Kidney glomerular epithelial cell (primary cell): ENCODE measurements around the gene NFASC.

Experiments used
- DNase-seq: peaks from one replicate; lab custom pipeline; 2025; lab: John Stamatoyannopoulos, UW

Gene NFASC

DNA sequence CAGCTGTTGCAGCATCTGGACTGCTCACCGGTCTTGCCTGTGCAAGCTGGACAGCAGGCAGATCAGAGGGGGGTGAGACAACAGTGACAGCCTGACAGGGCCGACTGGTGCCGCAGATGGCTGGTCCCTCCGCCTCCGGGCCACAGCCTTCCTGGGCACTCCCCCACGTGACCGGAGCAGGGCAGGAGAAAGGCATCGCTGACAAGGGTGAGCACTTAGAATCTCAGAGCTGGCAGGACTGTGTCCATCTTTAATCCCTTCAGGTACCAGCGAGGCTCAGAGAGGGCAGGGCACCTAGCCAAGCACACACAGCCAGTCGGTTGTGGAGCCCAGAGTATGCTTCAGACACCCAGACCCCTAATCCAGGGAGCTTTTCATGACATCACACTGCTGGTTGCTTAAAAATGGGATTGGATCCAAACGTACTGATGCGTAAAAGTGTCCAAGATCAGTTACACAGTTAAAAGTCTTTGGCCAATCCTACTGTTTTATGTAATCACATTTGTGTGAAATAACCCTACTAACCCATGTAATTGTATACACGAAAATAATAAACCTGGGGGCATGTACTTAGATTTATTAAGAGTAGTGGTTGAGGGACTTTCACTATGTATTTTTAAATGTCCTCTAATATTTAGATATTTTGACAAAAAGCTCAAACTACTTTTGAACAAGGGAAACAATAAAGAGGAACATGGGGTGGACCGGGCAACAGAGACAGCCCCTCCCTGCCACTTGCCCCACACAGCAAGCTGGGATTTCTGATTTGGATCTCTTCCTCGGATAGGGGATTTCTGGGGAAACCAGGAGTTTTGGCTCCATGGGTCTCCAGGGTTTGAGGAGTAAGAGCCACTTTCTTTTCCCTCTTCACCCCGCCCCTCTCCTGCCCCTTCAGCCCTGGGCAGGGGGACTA is 171.6 kb downstream of the NFASC start:
- no peak for DNase-seq

DNA sequence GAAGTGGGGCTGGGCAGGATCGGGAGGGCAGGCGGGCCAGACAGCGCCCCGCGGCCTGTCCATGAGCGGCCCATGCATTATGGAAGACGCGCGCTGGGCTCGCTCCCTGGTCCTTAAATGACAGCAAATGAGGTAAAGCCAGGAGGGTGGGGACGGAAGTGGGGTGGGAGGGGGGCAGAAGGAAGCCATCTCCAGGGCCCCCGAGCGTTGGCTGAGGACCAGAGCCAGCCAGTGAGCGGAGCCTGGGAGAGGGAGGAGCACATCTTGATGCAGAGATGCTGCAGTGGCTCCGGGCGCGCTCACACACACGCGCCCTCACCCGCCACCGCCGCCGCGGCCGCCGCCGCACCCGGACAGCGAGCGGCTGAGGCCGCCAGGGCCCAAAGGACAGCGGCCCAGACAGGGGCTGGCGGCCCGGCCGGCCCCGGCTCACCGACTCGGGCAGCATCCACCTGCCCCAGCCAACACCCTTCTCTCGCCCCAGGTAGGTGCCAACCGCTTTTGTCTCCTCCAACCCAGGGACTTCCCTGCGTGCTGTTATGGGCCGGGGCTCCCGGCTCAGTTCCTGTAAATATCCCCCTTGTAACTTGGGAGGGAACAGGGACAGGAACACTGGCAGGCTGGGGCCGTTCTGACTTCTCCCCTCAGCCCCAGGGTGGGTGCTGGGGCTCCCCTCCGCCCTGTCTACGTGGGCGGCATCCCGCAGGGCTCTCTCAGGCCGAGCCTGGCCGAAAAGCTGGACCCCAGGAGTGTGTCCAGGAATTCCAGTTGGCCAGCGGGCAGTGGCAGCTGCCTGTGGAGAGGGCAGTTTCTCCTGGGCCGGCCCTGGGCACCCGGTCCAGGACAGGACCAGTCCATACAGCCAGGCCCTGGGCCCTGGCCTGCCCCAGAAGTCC is 172.5 kb downstream of the NFASC start, which contains the start of gene CNTN2:
Gene CNTN2, plus strand, starts transcription at position 302 of the 896 bp plus-strand sequence. CDS start 9,974 bp downstream, outside the sequence.
- no peak for DNase-seq

DNA sequence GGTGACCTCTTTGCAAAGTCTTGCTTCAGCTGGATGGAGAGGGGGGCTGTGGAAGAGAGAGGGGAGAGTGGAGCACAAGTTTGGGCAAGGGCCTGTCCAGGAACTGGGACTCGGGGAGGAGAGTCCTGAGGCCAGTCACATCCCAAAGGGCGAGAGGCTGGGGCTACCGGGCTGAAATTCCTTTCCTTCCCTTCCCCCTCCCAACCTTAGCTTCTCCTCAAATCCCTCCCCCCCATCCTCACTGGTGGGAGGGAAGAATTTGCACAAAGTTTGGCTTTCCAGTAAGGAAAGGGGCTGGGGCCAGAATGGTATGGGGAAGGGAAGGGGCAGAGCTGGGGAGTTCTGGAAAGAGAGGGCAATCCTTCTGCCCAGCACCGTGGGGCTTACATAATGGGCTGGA is 173.2 kb downstream of the NFASC start:
- DNase-seq = no peak

DNA sequence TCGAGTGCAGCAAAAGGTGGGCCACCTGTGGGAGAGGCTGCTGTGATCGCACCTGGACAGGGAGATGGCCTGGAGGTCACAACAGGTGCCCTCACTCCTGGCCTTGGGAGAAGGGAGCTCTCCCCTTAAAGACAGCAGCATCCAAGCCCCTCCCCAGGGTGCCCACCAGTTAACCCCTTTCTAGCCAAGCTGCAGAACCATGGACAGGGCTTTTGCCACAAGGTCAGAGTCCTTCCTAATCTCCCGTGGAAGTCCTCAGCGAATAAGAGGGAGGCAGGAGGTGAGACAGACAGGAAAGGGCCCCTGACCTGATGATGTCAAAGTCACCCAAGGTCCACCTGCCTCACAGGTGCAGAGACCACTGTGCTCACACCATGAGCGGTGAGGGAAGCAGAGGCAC is 174.1 kb downstream of the NFASC start:
- no peak for DNase-seq

DNA sequence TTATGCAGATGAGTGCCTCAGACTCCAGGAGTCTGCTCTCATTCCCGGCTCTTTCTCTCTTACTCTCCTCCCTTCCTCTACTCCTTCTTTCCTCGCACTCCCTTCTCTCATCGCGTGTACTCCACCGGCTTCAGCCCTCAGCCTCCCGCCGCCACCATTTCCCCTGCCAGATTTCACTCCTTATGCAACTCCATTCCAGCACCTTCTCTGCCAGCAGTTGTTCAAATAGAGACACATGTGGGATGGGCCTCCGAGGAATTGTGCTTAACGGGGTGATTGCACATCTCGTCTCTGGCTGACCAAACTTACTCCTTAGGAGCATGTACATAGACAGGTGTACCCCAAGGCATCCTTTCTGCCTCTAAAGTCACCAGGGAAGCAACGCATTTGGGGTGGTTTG is 174.5 kb downstream of the NFASC start:
- DNase-seq = no peak

DNA sequence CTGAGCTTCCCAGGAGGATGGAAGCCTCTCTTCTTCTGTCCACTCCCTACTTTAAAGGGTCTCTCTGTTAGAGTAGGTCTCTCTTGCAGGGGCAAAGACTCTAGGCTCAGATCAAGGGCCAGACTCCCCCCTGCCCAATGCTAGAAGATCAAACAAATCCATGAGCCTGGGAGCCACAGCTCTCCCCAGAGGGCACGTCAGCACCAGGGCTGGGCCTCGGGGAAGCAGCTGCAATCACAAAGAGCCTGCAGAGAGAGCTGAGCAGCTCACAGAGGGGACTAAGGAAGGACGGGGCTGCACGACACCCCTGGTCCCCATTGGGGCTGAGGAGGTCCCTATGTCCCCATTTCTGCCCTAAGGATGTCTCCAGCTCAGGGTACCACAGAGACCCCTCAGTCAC is 176.2 kb downstream of the NFASC start:
- DNase-seq = no peak

DNA sequence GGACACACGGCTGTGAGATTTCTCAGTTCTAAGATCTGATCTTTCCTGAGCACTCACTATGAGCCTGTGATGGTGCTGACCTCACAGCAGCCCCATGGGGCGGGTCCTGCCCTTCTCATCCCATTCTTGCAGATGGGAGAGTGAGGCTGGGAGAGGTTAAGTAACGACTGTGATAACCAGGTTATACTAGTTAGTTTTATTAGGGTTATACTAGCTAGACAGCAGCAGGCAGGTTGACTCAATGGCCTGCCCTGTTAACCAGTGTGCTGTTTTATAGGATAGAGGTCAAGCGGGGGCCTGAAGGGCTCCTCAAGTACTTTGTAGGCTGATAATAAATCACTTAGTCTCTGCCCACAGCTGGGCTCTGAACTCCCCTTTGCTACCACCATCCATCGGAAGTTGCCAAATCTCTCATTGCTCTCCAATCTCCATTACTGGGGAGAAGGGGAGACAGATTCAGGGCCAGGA is 177.1 kb downstream of the NFASC start:
- no peak for DNase-seq

DNA sequence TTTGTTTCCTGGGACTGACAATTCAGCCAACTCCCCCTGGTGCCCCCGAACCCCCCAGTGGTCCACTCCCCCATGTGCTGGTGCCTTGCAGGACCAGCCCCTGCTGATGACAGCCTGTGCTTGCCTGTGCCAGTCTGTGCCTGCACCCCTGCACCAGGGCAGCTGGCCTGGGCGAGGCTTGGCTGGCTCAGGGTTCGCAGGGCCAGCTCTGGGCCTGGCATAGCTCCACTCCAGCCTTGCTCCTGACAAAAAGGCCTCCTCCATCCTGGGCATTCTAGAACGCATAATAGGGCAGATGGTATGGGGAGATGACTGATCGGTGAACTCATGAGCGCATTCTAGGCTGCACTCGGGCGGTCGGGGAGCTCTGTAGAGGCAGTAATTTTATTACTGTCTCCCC is 177.7 kb downstream of the NFASC start:
- no peak for DNase-seq

DNA sequence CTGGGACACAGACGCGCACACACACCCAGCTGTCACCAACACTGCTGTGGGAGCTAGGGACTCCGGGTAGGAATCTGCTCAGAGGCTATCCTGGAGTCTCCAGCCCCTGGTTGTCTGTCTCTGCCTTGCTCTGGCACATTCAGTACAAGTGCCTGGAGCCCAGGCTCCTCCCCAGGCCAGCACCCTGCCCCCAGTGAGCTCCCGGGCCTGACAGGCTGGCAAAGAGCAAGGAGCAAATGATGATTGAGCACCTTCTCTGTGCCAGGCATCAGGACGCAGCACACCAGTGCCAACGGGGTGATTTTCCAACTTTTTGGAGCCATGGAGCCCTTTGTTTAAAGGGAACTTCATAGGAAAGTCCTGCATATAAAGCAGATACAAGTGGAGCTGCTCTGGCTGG is 178.8 kb downstream of the NFASC start:
- DNase-seq = no peak

DNA sequence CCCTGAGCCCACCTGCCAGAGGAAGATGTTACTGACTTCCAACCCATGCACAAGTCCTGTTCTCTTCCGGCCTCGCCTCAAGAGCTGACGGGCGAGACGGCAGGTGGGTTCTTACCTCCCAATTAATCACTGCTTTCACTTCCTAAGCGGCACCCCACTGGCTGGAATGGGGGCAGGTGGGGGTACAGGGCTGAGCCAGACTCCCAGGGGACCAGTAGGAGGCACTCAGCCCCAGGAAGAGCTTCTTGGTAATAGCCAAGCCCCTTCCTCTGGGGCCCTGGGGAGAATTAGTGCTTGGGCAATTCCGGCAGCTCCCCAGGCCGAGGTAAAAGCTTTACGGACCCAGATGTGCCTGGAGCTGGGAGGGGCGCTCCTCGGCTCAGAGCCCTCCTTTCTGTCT is 182.0 kb downstream of the NFASC start:
- DNase-seq = no peak

DNA sequence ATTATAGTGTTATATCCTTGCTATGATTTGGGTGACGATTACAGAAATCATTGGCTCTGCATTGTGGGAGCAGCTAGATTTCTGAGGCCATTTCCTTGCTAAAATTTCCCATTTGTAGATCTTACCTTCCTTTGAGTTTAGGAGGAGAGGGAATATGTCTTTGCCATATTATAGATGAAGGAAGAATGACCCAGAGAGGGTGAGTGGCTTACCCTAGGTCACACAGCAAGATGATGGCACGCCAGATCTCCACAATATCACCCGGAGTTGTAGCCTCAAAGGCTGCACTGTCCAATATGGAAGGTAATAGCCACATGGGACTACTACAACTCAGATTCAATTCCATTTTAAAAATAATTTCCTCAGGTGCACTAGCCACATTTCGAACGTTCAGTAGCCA is 182.6 kb downstream of the NFASC start:
- no peak for DNase-seq

DNA sequence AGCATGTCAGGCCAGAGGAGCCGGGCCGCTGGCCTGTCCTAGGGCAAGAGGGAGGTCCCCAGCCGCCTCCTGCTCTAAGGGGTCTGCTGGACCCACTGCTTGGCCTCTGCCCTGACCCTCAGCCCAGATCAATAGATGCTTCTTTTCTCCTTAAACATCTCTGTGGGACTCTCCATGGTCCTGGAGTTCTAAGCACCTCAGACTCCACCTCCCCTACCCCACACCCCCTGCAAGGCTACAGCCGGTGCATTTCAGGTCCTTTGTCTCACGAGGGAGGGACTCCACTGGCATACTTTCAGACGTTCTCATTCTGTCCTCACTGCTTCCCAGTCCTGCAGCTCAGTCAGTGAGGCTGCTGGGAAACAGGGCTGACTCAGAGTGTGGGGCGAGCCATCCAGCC is 183.4 kb downstream of the NFASC start:
- DNase-seq = no peak

DNA sequence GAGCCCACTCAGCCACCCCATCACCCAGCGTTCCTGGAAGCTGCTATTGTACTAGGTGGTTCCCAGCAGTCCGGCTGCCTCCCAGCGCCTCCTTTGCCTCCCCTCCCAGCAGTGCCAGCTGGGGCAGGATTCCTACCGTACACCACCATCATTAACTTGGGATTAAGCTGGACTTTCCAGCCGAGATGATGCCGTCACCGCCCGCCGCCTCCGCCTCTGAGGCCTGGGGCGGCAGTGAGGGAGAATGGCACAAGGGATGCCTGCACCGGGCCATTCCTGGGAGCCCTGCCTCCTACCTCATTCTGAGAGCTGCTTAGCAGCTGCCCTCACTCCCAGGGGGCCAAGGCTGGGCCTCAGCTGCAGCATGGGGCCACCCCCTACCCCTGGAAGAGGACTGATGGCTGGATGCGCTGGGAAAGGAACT is 185.5 kb downstream of the NFASC start:
- DNase-seq = no peak

DNA sequence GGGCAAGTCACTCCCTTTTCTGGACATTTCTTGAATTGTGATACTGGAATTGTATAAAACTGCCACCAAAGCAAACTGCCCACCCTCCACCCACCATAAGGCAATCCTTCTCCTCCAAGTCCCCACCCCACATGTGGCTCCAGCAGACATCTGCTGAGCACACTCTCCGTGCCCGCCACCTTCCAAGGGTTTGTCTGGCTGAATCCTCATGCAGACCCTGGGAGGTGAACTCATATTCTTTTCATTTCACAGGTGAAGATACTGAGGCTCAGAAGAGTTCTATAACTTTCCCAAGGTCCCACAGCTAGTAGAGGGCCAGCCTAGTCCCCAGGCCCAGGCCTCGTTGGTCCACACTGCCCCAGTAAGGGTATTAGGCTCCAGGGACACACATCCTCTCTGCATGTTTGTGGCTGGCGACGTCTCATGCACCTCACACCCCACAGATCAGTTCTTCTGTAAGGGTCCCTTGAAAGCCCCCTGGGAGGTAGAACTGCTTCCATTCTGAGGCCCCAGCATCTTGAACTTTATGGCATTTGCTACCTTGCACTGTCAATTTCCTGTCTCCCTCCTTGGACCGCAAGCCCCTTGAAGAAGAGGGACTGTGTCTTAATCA is 186.4 kb downstream of the NFASC start:
- DNase-seq = no peak

DNA sequence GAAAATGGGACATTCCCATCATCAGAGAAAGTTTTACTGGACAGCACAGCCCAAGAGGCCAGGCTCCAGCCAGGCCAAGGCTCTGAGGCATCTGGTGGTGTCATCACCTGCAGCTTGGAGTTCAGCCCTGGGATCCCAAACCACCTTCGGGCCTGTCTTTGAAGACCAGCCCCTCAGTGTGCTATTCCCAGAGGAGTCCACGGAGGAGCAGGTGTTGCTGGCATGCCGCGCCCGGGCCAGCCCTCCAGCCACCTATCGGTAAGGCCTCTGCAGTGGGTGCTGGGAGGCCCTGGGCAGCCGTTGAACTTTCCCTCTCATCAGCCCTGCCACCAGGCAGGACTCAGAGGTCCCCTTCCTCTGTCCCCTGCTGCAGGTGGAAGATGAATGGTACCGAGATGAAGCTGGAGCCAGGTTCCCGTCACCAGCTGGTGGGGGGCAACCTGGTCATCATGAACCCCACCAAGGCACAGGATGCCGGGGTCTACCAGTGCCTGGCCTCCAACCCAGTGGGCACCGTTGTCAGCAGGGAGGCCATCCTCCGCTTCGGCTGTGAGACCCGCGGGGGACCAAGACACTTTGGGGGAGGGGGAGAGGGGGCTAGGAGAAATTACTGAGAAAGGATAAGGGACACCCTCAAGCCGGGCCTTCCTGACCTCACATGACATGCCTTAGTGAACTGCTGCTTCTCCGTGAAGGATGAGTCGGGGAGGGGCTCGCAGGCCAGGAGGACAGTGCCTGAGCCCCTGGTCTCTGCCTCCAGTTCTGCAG is 187.3 kb downstream of the NFASC start:
- no peak for DNase-seq

DNA sequence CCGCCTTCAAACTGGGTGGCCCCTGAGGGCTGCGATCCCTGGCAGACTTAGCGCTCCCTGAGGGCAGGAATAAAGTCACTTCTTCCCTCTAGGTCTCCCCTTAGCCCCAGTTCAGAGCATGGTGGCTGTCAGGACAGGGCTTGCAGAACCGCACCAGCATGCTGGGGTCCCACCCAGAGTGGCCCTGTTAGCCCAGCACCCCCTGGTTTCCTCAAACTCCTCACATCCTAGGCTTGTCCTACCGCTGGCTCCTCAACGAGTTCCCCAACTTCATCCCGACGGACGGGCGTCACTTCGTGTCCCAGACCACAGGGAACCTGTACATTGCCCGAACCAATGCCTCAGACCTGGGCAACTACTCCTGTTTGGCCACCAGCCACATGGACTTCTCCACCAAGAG is 188.2 kb downstream of the NFASC start:
- no peak for DNase-seq

DNA sequence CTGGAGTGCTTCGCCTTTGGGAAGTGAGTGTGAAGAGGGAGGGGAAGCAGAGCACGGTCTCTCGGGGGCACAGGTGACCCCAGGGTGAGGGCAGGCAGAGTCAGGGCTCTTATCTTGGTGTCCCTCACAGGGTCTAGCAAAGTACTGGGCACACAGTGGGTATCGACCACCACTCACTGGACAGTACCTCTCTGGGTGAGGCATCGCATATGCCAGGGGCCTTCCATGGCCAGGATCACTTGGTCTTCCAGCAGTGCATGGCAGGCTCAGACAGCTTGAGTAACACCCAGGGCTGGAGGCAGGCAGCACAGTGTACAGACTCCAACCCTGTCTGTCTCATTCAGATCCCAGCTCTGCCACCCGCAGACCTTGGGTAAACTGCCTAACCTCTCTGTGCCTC is 189.0 kb downstream of the NFASC start:
- no peak for DNase-seq

DNA sequence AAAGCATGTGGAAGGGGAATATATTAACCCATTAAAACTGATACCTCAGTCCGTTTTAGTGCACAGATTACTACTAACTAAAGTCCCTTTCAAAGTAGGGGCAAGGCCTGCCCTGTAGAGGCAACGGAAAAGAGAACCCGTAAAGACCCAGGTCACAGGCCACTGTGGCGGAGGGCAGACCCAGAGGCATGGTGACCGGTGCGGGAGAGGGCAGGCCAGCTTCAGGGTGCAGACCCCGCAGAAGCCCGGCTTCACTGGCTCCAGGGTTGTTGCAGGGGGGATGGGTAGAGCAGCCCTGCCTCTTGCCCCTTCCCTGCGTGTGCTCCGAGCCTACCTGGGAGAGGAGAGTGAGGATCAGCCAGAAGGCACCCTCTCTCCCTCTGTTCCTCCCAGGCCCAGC is 190.1 kb downstream of the NFASC start:
- DNase-seq = no peak

DNA sequence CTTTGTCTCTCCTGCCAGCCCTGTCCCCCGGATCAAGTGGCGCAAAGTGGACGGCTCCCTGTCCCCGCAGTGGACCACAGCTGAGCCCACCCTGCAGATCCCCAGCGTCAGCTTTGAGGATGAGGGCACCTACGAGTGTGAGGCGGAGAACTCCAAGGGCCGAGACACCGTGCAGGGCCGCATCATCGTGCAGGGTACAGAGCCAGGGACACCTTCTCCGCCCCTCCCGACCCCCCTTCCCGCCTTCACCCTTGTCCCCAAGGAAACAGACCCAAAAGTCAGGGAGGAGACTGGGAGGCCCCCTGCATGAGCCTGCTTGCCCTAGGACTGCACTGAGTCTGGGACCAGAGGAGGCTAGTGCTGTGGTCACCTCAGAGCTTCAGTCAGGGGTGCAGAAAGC is 190.6 kb downstream of the NFASC start:
- no peak for DNase-seq

DNA sequence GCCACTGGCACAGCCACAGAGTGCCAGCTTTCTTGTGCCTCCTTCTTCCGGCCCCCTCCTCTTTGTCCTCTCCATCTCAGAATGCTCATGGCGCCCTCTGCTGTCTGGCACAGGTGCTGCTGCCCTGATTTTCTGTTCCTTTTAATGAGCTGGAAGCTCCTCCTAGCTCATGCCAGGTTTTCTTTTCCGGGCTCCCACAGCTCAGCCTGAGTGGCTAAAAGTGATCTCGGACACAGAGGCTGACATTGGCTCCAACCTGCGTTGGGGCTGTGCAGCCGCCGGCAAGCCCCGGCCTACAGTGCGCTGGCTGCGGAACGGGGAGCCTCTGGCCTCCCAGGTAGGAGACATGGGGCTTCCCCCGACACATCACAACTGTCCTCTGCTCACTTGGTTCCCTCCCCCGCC is 191.0 kb downstream of the NFASC start:
- DNase-seq = peak; percentile 51

DNA sequence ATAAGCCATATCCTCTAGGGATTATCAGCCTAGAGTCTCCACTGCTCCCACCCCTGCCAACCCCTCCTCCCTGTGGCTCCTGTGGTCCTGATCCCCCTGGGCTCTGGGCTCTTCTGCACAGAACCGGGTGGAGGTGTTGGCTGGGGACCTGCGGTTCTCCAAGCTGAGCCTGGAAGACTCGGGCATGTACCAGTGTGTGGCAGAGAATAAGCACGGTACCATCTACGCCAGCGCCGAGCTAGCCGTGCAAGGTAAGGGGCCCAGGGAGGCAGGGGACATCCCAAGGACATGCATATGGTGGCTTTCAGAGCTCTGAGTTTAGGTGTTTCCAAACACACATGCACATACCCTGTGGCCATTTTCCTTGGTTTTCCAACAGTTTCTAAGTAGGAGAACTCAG is 191.7 kb downstream of the NFASC start:
- no peak for DNase-seq

DNA sequence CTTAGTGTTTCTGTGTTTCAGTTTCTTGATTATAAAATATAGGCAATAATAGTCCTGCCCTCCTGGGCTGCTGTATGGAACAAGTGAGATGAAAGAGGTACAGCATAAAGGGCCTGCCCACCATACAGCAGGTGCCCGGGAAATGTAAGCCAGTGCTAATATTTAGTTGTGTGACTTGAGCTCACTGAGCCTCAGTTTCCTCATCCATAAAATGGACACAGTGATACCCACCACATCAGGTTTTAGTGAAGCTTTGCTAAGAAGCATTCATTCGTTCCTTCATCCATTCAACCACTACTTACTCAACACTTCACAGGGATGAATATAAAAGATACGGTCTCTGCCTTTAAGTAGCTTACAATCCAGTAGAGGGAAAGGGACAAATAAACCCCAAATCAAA is 192.2 kb downstream of the NFASC start:
- no peak for DNase-seq
